Measurements from ENCODE around the gene SPATA13.

DNA sequence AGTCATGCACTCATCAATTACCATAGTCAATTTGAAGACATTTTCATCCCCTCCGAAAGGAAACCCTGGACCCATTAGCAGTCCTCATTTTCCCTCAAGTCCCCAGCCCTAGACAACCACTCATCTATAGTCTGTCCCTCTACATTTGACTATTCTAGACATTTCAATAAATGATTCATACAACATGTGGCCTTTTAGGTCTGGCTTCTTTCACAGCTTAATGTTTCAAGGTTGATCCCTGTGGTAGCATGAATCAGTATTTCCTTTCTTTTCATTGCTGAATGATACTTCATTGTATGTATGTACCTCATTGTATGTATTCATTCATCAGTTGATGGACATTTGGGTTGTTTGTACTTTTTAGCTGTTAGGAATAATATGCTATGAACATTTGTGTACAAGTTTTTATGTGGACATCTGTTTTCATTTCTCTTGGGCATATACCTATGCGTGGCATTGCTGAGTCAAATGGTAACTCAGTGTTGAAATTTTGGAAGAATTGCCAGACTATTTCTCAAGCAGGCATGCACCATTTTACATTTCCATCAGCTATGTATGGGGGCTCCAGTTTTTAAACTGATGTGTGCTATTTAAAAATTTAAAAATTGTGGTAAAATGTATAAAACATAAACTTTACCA lies 18.4 kb downstream of the SPATA13 start:
- TF ChIP-seq CTCF (conservative IDR thresholded peaks at IDR 0.05): no peak
- no peak for TF ChIP-seq EZH2 (IDR thresholded peaks at IDR 0.05; ENCODE audit: low read depth)

Data from PC-9 (cell line).